ENCODE measurements around the gene AMMECR1.

AMMECR1 gene

GRCh38 chrX:110201799-110202198, 116.1 kb downstream of the AMMECR1 start:
- no peak for DNase-seq

- no peak for DNase-seq
Measured at GRCh38 chrX:110194977-110195376, 122.9 kb downstream of the AMMECR1 start.

GRCh38 chrX:110192516-110192915, 125.4 kb downstream of the AMMECR1 start:
- no peak for DNase-seq

DNA sequence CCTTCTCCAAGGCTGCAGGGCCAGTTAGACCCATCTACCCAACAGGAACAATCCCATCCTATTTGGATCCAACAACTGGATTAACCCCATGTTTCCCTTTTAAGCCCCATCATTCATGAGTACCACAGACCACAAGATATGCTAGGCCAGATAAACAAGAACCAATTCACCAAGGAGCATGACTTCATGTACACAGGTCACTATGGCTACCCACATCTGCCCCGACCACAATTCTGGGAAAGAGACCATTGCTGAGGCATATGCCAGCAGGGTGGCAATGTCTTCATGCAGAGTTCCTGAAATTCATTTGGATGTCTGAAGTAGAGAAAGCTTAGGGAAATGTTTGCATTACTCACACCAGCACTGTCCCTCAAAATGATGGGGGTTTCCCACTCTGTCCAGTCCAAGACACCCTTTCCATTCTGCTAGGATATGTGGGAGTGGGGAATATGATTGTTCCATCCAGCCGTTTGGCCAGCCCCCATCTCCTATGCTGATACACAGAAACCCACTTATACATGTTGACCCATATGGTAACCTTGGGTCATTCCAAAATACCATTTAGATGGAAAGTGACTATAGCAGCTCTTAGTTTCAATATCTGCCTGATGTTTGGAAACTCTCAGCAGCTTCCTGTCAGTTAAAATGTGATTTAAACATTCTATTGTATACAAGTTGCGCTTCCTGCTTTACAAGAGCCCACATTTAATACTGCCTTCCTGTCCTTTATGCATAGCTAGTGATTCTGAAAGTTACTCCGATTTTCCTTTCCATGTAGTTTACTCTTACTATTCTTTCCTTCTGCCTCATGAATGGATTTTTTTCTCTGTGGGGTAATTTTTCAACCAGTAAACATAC, 129.0 kb downstream of the AMMECR1 start:
- DNase-seq, result no peak

GRCh38 chrX:110183314-110183713, 134.6 kb downstream of the AMMECR1 start:
- no peak for DNase-seq

- DNase-seq, result no peak
Measured at GRCh38 chrX:110182865-110183264, 135.0 kb downstream of the AMMECR1 start.

- no peak for DNase-seq
Measured at GRCh38 chrX:110182362-110182761, 135.5 kb downstream of the AMMECR1 start.

GRCh38 chrX:110181459-110182137, 136.3 kb downstream of the AMMECR1 start:
- DNase-seq, result no peak

DNA sequence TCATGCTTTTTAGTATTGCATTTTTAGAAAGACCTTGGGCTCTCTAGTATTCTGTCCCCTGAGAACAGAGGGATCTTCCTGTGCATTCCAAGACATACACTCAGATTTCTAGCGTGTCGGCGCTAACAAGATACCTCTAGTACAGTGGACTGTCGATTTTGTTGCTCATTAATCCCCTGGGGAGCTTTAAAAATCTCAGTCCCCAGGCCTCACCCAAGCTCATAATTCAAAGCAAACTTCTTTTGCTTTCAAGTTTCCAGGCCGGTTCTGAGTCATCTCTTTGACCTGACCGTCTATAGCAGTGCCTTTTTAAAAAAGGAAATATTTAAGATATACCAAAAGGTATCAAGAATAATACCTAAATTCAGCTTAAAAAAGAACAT, 137.0 kb downstream of the AMMECR1 start:
- no peak for DNase-seq

DNA sequence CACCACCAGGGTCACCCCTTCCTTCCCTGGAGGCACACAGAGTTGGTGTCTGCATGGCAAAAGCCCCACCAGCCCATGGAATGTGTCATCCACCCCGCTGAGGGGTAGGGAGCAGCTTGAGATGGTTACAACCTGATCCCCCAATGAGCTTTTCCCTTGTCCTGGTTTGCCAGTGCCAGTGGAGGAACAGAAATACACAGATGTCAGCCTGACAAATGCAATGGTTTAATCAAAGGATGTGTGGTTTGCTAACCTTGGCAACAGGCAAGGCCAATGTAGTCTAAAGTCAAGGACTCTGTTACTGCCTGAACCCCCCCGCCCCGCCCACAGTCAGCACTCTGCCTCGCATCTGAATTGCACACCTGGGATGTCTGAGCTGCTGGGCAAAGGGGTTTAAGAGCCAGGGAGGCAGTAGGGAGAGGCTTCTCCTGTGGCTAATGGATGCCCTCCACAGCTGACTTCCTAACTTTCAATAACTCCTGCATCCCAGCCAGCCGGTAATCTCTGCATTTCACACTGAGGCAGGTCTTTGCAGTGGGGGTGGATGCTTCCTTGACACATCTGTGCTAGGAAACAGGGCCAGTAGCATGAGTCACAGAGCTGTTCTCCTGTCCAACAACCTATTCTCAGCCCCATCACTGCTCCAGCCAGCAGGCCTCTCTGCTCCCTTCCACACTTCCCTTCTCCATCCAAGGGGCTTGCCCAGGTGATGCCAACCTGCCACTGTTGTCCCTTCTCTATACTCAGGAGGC, 137.5 kb downstream of the AMMECR1 start:
- DNase-seq, result no peak

GRCh38 chrX:110178179-110178865, 139.6 kb downstream of the AMMECR1 start:
- no peak for DNase-seq

DNA sequence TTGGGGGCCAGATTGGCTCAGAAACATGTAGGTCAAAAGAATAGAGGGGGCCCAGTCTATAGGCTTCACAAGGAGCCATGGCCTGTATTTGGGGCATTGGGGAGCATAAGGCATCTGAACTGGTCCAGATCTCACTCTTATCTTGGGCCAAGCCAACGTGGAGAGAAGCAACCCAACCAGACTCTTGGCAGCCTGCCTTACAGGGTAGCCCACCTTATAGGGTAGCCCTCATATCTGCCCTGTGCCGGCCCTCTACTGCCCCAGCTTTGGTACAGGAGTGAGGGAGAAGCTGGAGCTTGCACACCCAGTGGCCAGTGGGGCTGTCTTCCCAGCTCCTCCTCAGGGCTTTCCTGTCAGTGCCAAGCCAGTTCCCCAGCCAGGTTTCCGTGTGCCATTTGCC, 142.2 kb downstream of the AMMECR1 start:
- DNase-seq, result no peak

- no peak for DNase-seq
Measured at GRCh38 chrX:110175146-110175545, 142.7 kb downstream of the AMMECR1 start.

DNA sequence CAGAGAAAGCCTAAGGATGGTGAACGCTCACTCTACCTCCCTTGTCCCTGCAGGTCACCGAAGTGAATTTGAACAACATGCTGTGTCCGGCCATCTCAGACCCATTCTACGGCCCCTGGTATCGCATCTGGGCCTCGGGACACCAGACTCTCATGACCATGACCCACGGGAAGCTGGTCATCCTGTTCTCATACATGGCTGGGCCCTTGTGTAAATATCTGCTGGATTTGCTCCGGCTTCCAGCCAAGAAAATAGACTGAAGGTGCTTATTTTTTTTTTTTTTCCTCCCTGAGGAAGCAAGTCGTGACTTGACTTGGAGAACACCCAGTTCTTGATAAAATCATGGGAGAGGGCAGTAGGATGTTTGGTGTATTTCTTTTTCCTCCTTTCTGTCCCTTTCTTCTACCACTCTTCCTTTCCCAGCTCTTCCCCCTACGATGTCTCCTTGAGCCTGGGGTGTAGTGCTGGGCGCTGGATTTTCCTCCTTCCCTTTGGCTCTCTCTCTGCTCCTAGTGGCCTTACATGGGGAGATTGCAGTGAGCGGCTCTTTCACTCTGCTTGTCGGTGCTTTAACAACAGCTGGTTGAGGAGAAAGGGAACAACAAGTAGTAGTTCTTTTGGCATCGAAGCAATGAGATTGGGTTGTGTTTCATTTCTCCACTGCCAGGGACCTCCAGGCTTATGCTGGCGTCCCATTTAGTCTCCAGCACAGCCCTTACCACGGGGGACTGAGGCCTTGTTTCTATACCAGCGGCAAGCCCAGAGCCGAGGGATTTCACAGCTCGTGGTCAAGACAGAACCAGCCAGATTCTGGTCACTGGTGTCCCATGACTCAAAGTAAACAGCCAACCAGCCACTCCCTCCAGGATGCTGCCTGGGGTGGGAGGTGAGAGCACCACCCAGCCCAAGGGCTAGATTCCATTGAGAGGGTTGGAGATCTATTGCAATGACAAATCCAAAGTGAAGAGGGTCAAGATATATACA, 144.4 kb downstream of the AMMECR1 start:
- DNase-seq, result no peak

DNA sequence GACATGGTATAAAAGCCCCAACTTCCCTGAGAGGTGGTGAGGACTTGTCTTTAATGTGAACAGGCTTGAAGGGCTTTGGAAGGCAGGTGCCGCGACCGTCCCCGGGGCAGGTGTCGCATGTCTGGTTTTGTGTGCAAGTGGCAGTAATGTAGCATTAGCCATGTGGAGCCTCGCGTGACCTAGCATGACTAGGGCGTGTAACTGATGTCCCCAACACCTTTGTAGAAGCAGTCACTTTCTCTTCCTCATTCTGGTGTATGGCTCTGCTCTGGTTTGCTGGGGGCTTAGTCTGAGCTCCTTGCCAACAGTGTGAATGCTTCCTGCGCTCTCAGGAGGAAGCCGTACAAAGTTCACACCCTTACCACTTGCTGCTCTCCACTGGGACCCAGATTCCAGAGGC, 145.7 kb downstream of the AMMECR1 start:
- no peak for DNase-seq

DNA sequence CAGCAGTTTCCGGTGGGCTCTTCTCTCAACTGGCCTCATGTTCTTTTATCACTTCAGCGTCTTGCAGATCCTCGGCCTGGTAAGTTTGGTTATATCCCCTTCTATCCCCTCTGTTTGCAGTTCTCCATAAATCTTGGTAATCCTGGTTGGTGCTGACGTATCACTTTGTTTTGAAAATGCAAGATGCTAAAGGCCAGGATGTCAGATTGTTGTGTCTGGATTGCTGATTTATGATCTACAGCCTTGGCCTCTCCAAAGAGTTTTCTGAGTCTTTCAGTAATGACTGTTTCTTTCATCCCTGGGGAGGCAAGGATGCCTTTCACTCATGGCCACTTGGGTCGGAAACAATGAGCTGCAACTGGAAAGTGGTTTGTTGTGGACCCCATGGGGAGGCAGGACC, 146.4 kb downstream of the AMMECR1 start:
- DNase-seq, result no peak

DNA sequence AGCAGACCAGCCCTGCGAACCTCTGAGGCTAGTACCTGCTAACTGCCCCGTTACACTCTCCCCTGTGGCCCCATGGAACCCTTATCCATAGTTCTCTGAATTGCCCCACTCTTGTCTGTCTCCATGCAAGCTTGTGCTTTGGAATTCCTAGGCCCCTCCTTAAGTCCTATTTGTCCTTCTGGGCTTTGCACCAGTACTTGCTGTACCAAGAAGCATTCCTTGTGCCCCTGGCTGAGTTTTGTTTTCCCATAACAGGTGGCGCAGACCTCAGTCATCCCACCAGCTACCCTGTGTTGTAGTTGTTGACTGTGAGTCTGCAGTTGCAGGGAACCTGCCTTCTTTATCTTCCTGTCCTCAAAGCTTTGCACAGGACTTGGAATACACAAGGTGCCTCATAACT, 147.9 kb downstream of the AMMECR1 start:
- DNase-seq, result no peak

GRCh38 chrX:110168585-110168984, 149.3 kb downstream of the AMMECR1 start:
- no peak for DNase-seq

DNA sequence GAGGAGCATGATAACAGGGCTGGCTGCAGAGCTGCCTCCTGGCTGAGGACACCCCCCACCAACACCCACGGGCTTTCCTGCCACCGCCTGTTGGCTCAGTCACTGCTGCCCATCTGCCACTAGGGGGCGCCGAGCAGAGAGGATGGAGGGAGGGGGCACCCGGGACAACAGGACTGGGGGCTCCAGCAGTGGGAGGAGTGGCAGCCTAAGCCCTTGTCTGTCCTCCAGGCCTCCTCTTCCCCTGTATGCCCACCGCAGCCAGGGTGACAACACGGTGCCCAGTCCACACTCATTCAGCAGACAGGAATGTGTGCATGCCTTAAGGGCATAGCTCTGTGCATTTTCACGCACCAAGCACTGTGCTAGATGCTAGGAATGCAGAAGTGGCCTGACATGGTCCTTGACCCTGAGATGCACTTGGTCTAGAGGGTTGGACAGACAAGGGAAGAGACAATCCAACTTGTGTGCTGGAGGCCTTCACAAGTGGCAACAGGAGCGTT, 149.9 kb downstream of the AMMECR1 start:
- DNase-seq, result no peak

DNA sequence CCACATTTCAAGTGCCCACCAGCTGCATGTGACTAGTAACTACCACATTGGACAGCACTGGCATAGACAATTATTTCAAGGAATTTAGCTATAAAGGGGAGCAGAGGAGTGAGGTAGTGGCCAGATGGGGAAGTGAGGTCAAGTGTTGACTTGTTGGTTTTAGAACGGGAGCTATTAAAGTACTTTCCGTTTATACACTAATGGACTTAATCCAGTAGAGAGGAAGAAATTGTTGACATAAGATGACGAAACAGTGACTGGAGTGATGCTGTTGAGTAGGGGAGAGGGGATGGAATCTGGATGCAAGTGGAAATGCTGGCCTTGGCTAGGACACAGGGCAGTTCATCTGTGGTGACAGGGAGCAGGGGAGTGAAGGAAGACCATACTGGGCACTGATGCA, 154.4 kb downstream of the AMMECR1 start:
- DNase-seq, result no peak

GRCh38 chrX:110162867-110163266, 155.0 kb downstream of the AMMECR1 start:
- no peak for DNase-seq

DNA sequence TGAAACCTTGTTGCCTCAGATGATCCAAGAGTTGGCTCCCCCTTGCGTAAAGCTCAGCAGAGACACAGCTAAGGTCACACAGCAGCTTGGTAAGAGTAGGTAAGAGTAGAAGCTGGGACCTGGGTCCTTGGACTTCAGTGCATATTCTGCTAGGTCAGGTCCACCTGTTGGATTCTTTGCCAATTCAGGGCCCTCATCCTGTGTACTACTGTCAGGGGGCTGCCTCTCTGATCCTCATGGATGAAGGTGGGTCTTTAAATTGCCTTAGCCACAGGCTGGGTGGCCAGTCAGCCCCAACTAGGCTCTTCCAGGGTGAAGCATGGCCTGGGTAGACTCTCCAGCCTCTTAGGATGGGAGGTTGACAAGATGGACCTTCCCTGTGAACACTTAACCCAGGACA, 155.8 kb downstream of the AMMECR1 start:
- no peak for DNase-seq

Data from COR-L47 (cell line).